OCI-LY7 (cell line): ENCODE measurements around the gene NUDT17. TPM values are rescaled to one million over a fixed set of nuclear protein-coding genes. Genes with fewer than 3 reads are reported as not detected.
A peak's percentile ranks its signal among the peaks of the same experiment; 100 is the strongest.

Experiments
- BruUV-seq: library from RNA; stranded (reverse); fragments of 400-500 nt; replicated peaks from 2 replicates; lab custom pipeline; 2021; lab: Mats Ljungman, UMichigan
- CTCF ChIA-PET: fragments of 300-600 bp; sonication (Branson Sonifier 250); formaldehyde crosslinking; loops from one replicate; lab custom pipeline; 2022; ENCODE audit warnings: antibody characterized with exemption; ENCODE audit not compliant: unreplicated experiment; lab: Charles Lee
- POLR2A ChIA-PET: fragments of 300-600 bp; sonication (Branson Sonifier 250); formaldehyde crosslinking; loops from one replicate; lab custom pipeline; 2022; ENCODE audit warnings: antibody characterized with exemption; lab: Charles Lee
- DNase-seq: peaks from one replicate; pipeline ENCODE4 v3.0.0-alpha.2; 2015; ENCODE audit warnings: low spot score
- H2AFZ ChIP-seq: fragments of 200-600 bp; sonication (generic), shearing (Covaris generic); 2 replicates; pipeline ENCODE4 v1.6.1; 2014; ENCODE audit warnings: mild to moderate bottlenecking, antibody characterized with exemption, low read length, moderate library complexity
- H3K27ac ChIP-seq: fragments of 200-600 bp; sonication (generic); 2 replicates; pipeline ENCODE4 v1.5.1; 2014; ENCODE audit warnings: mixed run types, low read depth, mild to moderate bottlenecking, moderate library complexity, low read length, inconsistent platforms; ENCODE audit not compliant: poor library complexity, severe bottlenecking
- H3K36me3 ChIP-seq: fragments of 200-600 bp; sonication (generic); 2 replicates; pipeline ENCODE4 v1.6.1; 2014; ENCODE audit warnings: mild to moderate bottlenecking, antibody characterized with exemption, low read length, moderate library complexity, mixed read lengths; ENCODE audit not compliant: insufficient read depth
- H3K4me1 ChIP-seq: fragments of 200-600 bp; sonication (generic); 2 replicates; pipeline ENCODE4 v1.5.1; 2014; ENCODE audit warnings: mild to moderate bottlenecking, low read length; ENCODE audit not compliant: insufficient read depth, poor library complexity, severe bottlenecking
- H3K4me2 ChIP-seq: fragments of 200-600 bp; sonication (generic); 2 replicates; pipeline ENCODE4 v1.6.1; 2014; ENCODE audit warnings: mild to moderate bottlenecking, low read length
- H3K4me3 ChIP-seq: fragments of 200-600 bp; sonication (generic); 2 replicates; pipeline ENCODE4 v1.5.1; 2014; ENCODE audit warnings: mild to moderate bottlenecking, low read depth, low read length; ENCODE audit not compliant: poor library complexity, severe bottlenecking
- H3K79me2 ChIP-seq: fragments of 200-600 bp; sonication (generic); 2 replicates; pipeline ENCODE4 v1.6.1; 2016; ENCODE audit warnings: low read depth, mild to moderate bottlenecking, low read length, moderate library complexity, mixed read lengths; ENCODE audit not compliant: insufficient read depth
- H3K9me2 ChIP-seq: fragments of 200-600 bp; sonication (generic); 2 replicates; pipeline ENCODE4 v1.6.1; 2016; ENCODE audit warnings: mild to moderate bottlenecking, low read length, mixed read lengths; ENCODE audit not compliant: insufficient read depth
- H3K9me3 ChIP-seq: fragments of 200-600 bp; sonication (generic); 2 replicates; pipeline ENCODE4 v1.6.1; 2014; ENCODE audit warnings: mild to moderate bottlenecking, mixed run types, low read length, mixed read lengths
- H4K20me1 ChIP-seq: fragments of 200-600 bp; sonication (generic); 2 replicates; pipeline ENCODE4 v1.6.1; 2014; ENCODE audit warnings: mild to moderate bottlenecking, antibody characterized with exemption, low read length, moderate library complexity, mixed read lengths; ENCODE audit not compliant: insufficient read depth
- EZH2phosphoT487 ChIP-seq: fragments of 200-600 bp; sonication (generic); IDR thresholded peaks from 2 replicates; pipeline ENCODE4 v1.6.1; 2018; ENCODE audit warnings: low read depth, borderline replicate concordance, mild to moderate bottlenecking, mixed run types, antibody characterized with exemption, low read length, moderate library complexity, mixed read lengths
- intact Hi-C: fragments of 100-400 bp; cut with micrococcal nuclease; formaldehyde crosslinking; loops from one replicate; pipeline ENCODE4 v1.10.0; 2022; ENCODE audit not compliant: unreplicated experiment
- total RNA-seq, 2 experiments: library from RNA; depleted of rRNA in 1 of 2; stranded (reverse); fragments of >200 nt in 1 of 2; shearing (Covaris generic) in 1 of 2; gene quantifications; 2 replicates each; pipeline ENCODE4 v1.2.3, GENCODE V29; 2014 to 2022
- TF ChIP-seq, protein P1 (sequence below): fragments of 200-600 bp; sonication (generic); conservative IDR thresholded peaks from 2 replicates; pipeline ENCODE4 v1.5.1; 2014; ENCODE audit warnings: mild to moderate bottlenecking, antibody characterized with exemption, low read length, moderate library complexity, mixed read lengths

NUDT17 gene
- total RNA-seq, 2 experiments from 2014 or later: 16.9 to 39.3 TPM

DNA sequence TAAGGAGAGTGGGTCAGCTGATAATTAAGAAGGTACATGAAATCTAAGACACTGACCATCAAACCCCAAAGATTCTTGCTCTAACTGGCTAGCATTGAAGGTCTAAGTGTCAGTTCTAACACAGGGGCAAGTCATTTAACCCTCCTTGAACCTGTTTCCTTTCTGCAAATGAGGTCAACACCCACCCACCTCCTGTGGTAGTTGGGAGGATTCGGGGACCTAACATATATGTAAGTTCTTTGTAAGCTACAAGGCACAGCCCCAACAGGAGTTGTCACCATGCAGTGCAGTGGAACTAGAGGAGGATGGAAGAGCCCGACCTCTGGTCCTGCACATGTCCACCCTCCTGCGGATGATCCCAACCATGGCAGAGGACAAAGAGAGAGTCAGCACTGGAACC, 2.4 kb downstream of the NUDT17 start:
- no peak overlapping the region for H3K4me2 ChIP-seq
- peaks cover 33% of the 10 kb centered on the region for H3K4me1 ChIP-seq
- BruUV-seq: no TSS peak
- H2AFZ ChIP-seq: no peak overlapping the region
- H3K79me2 ChIP-seq: no peaks in the 10 kb centered on the region
- H3K27ac ChIP-seq: no peak overlapping the region
- no peak for DNase-seq
- H4K20me1 ChIP-seq: no peaks in the 10 kb centered on the region
- POLR2A ChIA-PET: interaction anchor here (0.7 to 6.2 kb wide), 5 partner anchors 11 to 117 kb away, joined by 3 to 65 read pairs (median 4); partner anchors contain the start of genes ANKRD34A, PIAS3 and POLR3GL
- peaks cover 50% of the 10 kb centered on the region for H3K36me3 ChIP-seq
- CTCF ChIA-PET: interaction anchor here (1.5 to 4.9 kb wide), 2 partner anchors 11 to 20 kb away, joined by 3 to 44 read pairs; partner anchors contain the start of gene PIAS3
- intact Hi-C loops: loop anchor here (5.0 kb wide), 1 partner anchor 129 kb away; no protein-coding TSS in a partner anchor
- no peaks in the 10 kb centered on the region for H3K9me3 ChIP-seq
- H3K4me3 ChIP-seq: no peak overlapping the region
- TF ChIP-seq, protein P1, sequence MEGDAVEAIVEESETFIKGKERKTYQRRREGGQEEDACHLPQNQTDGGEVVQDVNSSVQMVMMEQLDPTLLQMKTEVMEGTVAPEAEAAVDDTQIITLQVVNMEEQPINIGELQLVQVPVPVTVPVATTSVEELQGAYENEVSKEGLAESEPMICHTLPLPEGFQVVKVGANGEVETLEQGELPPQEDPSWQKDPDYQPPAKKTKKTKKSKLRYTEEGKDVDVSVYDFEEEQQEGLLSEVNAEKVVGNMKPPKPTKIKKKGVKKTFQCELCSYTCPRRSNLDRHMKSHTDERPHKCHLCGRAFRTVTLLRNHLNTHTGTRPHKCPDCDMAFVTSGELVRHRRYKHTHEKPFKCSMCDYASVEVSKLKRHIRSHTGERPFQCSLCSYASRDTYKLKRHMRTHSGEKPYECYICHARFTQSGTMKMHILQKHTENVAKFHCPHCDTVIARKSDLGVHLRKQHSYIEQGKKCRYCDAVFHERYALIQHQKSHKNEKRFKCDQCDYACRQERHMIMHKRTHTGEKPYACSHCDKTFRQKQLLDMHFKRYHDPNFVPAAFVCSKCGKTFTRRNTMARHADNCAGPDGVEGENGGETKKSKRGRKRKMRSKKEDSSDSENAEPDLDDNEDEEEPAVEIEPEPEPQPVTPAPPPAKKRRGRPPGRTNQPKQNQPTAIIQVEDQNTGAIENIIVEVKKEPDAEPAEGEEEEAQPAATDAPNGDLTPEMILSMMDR: no peak
- no peak for TF ChIP-seq EZH2phosphoT487
- no peaks in the 10 kb centered on the region for H3K9me2 ChIP-seq

DNA sequence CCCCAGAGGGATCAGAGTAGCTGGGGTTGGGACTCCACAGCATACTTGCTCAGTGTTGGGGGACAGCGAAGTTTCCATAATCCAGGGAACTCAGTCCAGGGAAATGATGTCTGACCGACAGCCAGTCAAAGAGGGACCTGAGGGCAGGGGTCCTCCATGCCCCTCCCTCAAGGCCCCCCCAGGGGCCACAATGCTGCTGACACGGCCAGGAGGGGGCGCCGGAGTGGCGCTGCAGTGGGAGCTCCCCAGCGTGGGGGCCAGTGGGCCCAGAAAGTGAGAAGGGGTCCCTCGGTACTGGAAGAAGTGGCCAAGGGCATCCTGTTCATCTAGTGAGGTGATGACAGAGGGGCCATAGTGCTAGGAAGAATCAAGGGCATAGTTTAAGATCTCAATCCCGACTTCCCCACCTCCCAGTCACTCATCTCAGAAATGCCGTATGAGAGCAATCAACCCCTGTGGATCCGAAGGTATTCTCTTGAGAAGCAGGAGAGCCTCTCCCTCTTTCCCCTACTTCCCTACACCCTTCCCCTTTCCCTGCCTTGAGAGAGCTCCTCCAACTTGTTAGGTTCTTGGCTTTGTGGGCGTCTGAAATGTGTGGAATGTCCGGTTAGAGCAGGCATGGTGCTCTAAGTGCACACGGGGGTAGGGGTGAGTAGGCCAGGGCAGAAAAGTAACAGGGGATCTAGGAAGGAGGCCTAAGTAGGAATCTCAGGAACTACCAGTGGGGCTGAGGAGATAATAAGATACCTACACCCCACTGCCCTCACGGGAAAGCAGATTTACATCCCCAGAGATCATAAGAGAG, 4.1 kb downstream of the NUDT17 start:
- POLR2A ChIA-PET: no interaction called here
- intact Hi-C loops: loop anchor here (5.0 kb wide), 1 partner anchor 128 kb away; no protein-coding TSS in a partner anchor
- CTCF ChIA-PET: interaction anchor here (1.6 kb wide), 1 partner anchor 9 kb away, joined by 4 read pairs; the partner anchor contains the start of gene PIAS3
- no peak overlapping the region for H3K4me3 ChIP-seq
- H3K4me2 ChIP-seq: no peak overlapping the region
- no peaks in the 10 kb centered on the region for H3K9me3 ChIP-seq
- H3K79me2 ChIP-seq: no peaks in the 10 kb centered on the region
- no TSS peak for BruUV-seq
- no peak for DNase-seq
- H2AFZ ChIP-seq: no peak overlapping the region
- H3K27ac ChIP-seq: no peak overlapping the region
- H3K4me1 ChIP-seq: peaks cover 20% of the 10 kb centered on the region
- H3K36me3 ChIP-seq: peaks cover 49% of the 10 kb centered on the region
- H3K9me2 ChIP-seq: no peaks in the 10 kb centered on the region
- no peaks in the 10 kb centered on the region for H4K20me1 ChIP-seq
- TF ChIP-seq EZH2phosphoT487: no peak
- TF ChIP-seq, protein P1: peak; percentile 75
